Osteocyte (in vitro differentiated cells): ENCODE data around the gene C5orf58. TPM values are rescaled to one million over a fixed set of nuclear protein-coding genes. Genes with fewer than 3 reads are reported as not detected.

Source experiments
- DNase-seq: peaks from one replicate; pipeline ENCODE4 v3.0.0; 2021; ENCODE audit warnings: mixed read lengths; ENCODE audit not compliant: unreplicated experiment; ENCODE audit errors: extremely low spot score
- H3K27ac Mint-ChIP-seq: one replicate; pipeline ENCODE4 v1.8.0; 2021; ENCODE audit warnings: mild to moderate bottlenecking, mixed read lengths; ENCODE audit not compliant: unreplicated experiment
- H3K27me3 Mint-ChIP-seq: one replicate; pipeline ENCODE4 v1.8.0; 2021; ENCODE audit warnings: mixed read lengths; ENCODE audit not compliant: unreplicated experiment
- H3K36me3 Mint-ChIP-seq: one replicate; pipeline ENCODE4 v1.8.0; 2021; ENCODE audit warnings: mixed read lengths; ENCODE audit not compliant: unreplicated experiment
- H3K4me1 Mint-ChIP-seq: one replicate; pipeline ENCODE4 v1.8.0; 2021; ENCODE audit warnings: mixed read lengths; ENCODE audit not compliant: unreplicated experiment
- H3K4me3 Mint-ChIP-seq: one replicate; pipeline ENCODE4 v1.8.0; 2021; ENCODE audit warnings: mild to moderate bottlenecking, moderate library complexity, mixed read lengths; ENCODE audit not compliant: unreplicated experiment
- H3K9me3 Mint-ChIP-seq: one replicate; pipeline ENCODE4 v1.8.0; 2021; ENCODE audit warnings: mixed read lengths; ENCODE audit not compliant: unreplicated experiment
- total RNA-seq: library from RNA; stranded (reverse); gene quantifications from 2 replicates; pipeline ENCODE4 v1.2.1, GENCODE V29; 2021
- TF ChIP-seq, protein P1 (sequence below): fragments of 200-600 bp; sonication (generic); IDR thresholded peaks from 2 replicates; pipeline ENCODE4 v1.5.0; 2021; ENCODE audit warnings: antibody characterized with exemption, mild to moderate bottlenecking, moderate library complexity

C5orf58 gene
- total RNA-seq, 1 donor from 2014 or later, result not detected

DNA sequence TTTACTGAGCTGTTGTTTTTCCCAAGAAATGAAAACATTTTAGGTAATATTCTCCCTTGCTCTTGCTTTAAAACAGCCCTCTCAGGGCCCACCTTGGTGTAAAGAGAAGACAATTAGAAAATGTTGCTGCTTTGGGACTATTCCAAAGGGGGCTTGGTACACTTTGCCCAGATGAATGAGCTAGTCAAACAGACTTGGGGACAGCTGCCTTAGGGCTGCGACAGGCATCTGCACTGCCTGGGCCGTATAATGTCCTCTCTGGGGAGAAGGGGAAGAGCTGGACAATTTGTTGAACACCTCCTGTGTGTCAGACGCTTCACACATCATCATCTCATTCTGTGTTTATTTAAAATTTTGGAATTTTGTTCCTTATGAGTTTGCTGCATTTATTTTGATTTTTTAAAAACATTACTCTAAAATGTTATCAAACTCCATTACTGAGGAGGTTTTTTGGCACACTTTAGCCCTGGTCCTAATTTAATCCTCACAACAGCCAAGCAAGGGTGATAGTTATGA, 28.8 kb downstream of the C5orf58 start:
- Mint-ChIP-seq H3K4me3 (no peak overlapping the region), H3K9me3 (no peaks in the 10 kb centered on the region), H3K4me1 (no peaks in the 10 kb centered on the region), H3K27ac (no peak overlapping the region), H3K27me3 (peaks cover 91% of the 10 kb centered on the region), H3K36me3 (no peaks in the 10 kb centered on the region)
- DNase-seq, result no peak
- TF ChIP-seq, protein P1, sequence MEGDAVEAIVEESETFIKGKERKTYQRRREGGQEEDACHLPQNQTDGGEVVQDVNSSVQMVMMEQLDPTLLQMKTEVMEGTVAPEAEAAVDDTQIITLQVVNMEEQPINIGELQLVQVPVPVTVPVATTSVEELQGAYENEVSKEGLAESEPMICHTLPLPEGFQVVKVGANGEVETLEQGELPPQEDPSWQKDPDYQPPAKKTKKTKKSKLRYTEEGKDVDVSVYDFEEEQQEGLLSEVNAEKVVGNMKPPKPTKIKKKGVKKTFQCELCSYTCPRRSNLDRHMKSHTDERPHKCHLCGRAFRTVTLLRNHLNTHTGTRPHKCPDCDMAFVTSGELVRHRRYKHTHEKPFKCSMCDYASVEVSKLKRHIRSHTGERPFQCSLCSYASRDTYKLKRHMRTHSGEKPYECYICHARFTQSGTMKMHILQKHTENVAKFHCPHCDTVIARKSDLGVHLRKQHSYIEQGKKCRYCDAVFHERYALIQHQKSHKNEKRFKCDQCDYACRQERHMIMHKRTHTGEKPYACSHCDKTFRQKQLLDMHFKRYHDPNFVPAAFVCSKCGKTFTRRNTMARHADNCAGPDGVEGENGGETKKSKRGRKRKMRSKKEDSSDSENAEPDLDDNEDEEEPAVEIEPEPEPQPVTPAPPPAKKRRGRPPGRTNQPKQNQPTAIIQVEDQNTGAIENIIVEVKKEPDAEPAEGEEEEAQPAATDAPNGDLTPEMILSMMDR, result no peak

DNA sequence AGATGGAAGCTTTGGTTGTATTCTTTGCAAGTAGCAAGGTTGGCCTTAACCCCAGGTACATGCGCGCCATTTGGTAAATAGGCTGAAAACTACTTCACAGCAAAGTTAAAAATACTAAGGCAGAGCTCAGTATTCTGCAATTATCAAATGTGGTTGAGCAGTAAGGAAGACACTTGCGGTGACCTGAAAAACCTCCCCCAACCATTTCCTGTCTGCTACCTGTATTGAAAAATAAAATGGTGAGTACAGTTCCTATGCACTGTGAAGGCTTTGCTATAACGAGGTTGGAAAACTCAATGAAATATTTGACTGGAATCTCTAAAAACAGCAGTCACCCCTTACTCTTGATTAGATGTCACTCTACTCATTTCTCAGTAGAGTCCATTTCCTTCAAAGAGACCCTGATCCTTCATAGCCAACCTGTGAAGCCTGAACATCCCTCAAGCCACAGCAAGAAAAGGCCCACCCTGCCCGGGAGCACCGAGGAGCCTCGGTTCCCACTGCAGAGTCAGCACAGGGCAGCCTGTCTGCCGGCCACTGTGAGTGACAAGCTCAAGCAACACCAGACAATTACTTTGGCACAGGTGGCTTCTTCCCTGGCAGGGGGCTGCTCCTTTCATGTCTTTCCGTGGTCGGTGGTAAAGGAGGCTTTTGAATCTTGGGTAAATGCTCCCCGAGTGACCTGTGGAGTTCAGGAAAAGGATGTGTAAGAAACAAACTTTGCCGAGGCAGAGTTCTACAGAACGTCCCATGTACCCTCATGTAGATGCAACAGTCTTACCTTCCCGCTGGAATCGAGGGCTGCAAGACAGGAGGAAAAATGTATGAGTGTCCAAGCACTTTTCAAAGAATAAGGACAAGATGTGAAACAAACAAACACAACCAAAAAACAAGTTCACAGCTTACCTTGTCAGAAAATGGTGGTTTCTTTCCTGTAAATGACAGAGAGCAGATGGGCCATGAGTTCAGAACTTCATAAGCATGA, 29.6 kb downstream of the C5orf58 start:
- H3K9me3 Mint-ChIP-seq, result no peaks in the 10 kb centered on the region
- H3K4me3 Mint-ChIP-seq, result no peak overlapping the region
- H3K36me3 Mint-ChIP-seq, result no peaks in the 10 kb centered on the region
- no peaks in the 10 kb centered on the region for H3K4me1 Mint-ChIP-seq
- peaks cover 91% of the 10 kb centered on the region for H3K27me3 Mint-ChIP-seq
- H3K27ac Mint-ChIP-seq, result no peak overlapping the region
- DNase-seq, result no peak
- TF ChIP-seq, protein P1, result no peak

DNA sequence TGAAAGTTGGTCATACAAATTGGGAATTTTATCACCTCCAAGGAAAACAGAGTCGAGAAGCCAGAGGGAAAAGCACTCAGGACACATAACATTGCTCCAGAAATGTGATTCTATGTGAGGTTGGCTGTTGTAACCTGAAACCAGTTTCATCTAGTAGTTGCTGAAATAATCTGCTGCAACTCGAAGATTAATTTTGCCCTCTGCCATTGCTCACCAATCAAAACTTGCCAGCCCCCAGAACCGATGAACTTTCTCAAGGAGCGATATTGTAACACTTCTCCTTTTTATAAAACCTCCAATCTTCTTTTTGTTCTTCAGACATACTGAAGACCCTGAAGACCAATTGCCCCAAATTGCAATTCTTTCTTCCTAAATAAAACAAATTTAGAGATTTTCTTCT, 31.1 kb downstream of the C5orf58 start:
- Mint-ChIP-seq H3K4me1 (peaks cover 5% of the 10 kb centered on the region), H3K36me3 (no peaks in the 10 kb centered on the region), H3K4me3 (no peak overlapping the region), H3K27me3 (peaks cover 87% of the 10 kb centered on the region), H3K27ac (no peak overlapping the region), H3K9me3 (no peaks in the 10 kb centered on the region)
- TF ChIP-seq, protein P1, result no peak
- no peak for DNase-seq

DNA sequence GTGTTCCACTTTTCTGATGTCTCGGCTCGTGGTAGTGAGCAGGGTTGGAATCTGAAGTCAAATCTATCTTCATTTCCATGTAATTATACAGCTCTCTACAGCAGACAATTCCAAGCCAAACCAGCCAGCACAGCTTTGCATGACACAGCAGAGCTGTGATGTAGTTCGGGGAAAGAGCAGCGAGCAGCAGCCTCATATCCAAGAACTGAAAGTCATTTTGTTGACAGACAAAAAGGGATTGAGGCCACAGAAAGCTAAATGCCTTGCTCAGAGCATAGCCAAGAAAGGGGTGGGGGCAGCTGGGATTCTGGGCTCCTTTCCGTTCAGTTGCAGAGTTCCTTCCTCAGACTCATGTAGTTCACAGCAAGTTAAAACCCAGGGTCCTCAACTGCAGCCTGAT, 32.7 kb downstream of the C5orf58 start:
- Mint-ChIP-seq H3K27me3 (peaks cover 80% of the 10 kb centered on the region), H3K27ac (no peak overlapping the region), H3K4me3 (no peak overlapping the region), H3K9me3 (no peaks in the 10 kb centered on the region), H3K4me1 (peaks cover 5% of the 10 kb centered on the region), H3K36me3 (no peaks in the 10 kb centered on the region)
- TF ChIP-seq, protein P1, result no peak
- DNase-seq, result no peak
